Measurements from ENCODE around the gene CACNA2D3. TPM values are rescaled to one million over a fixed set of nuclear protein-coding genes. Genes with fewer than 3 reads are reported as not detected.

The CACNA2D3 gene
- total and polyA plus RNA-seq, 3 experiments from 2014 or later: not detected

GRCh38 chr3:54905920-54906319 is 783.6 kb downstream of the CACNA2D3 start:
- Mint-ChIP-seq H3K4me3 (no peak overlapping the region), H3K27ac (no peak overlapping the region), H3K4me1 (no peaks in the 10 kb centered on the region), H3K9me3 (peaks cover 0 to 7% (median 3%) of the 10 kb centered on the region in 5 donors), H3K36me3 (no peaks in the 10 kb centered on the region), H3K27me3 (peaks cover 0 to 3% of the 10 kb centered on the region in 2 donors)
- Histone ChIP-seq H3K27ac (ENCODE audit: low read depth, low read length) (no peak overlapping the region), H3K27me3 (ENCODE audit: insufficient read depth, low read length, poor library complexity, severe bottlenecking) (no peaks in the 10 kb centered on the region), H3K36me3 (ENCODE audit: insufficient read depth, low read length) (no peaks in the 10 kb centered on the region), H3K4me3 (ENCODE audit: low read length) (no peak overlapping the region), H3K9me3 (ENCODE audit: low read length) (no peaks in the 10 kb centered on the region), H3K4me1 (ENCODE audit: insufficient read depth, low read length) (no peaks in the 10 kb centered on the region)
- ChIA-PET POLR2A (no interaction called here), CTCF (no interaction called here)
- DNase-seq: no peak

- POLR2A ChIA-PET: no interaction called here
- Mint-ChIP-seq H3K4me1 (no peaks in the 10 kb centered on the region), H3K27ac (no peak overlapping the region)
Measured at GRCh38 chr3:54906763-54907162, 784.4 kb downstream of the CACNA2D3 start.

GRCh38 chr3:54909191-54909590 is 786.8 kb downstream of the CACNA2D3 start:
- no peak overlapping the region for H3K27ac ChIP-seq (ENCODE audit: low read depth, low read length)
- no peaks in the 10 kb centered on the region for H3K27me3 ChIP-seq (ENCODE audit: insufficient read depth, low read length, poor library complexity, severe bottlenecking)
- Mint-ChIP-seq H3K27me3 (no peaks in the 10 kb centered on the region), H3K4me1 (no peaks in the 10 kb centered on the region), H3K27ac (no peak overlapping the region), H3K4me3 (no peak overlapping the region), H3K9me3 (peaks cover 0 to 11% (median 5%) of the 10 kb centered on the region in 5 donors), H3K36me3 (no peaks in the 10 kb centered on the region)
- H3K36me3 ChIP-seq (ENCODE audit: insufficient read depth, low read length): no peaks in the 10 kb centered on the region
- no peak overlapping the region for H3K4me3 ChIP-seq (ENCODE audit: low read length)
- CTCF ChIA-PET: interaction anchor here (0.7 kb wide), 1 partner anchor 1575 kb away, joined by 3 read pairs; no protein-coding TSS in a partner anchor
- H3K4me1 ChIP-seq (ENCODE audit: insufficient read depth, low read length): no peaks in the 10 kb centered on the region
- POLR2A ChIA-PET: no interaction called here
- DNase-seq: no peak
- no peaks in the 10 kb centered on the region for H3K9me3 ChIP-seq (ENCODE audit: low read length)

More at GRCh38 chr3:54906763-54907162, 784.4 kb downstream of the CACNA2D3 start:
- no peaks in the 10 kb centered on the region for H3K36me3 Mint-ChIP-seq
- no peak overlapping the region for H3K27ac ChIP-seq (ENCODE audit: low read depth, low read length)
- H3K4me3 Mint-ChIP-seq: no peak overlapping the region
- peaks cover 2 to 7% (median 5%) of the 10 kb centered on the region in 5 donors for H3K9me3 Mint-ChIP-seq
- H3K9me3 ChIP-seq (ENCODE audit: low read length): no peaks in the 10 kb centered on the region
- CTCF ChIA-PET: no interaction called here
- H3K27me3 Mint-ChIP-seq: peaks cover 0 to 3% of the 10 kb centered on the region in 2 donors
- H3K4me3 ChIP-seq (ENCODE audit: low read length): no peak overlapping the region
- H3K36me3 ChIP-seq (ENCODE audit: insufficient read depth, low read length): no peaks in the 10 kb centered on the region
- H3K4me1 ChIP-seq (ENCODE audit: insufficient read depth, low read length): no peaks in the 10 kb centered on the region
- no peak for DNase-seq
- no peaks in the 10 kb centered on the region for H3K27me3 ChIP-seq (ENCODE audit: insufficient read depth, low read length, poor library complexity, severe bottlenecking)

- no peak for DNase-seq
- H3K36me3 Mint-ChIP-seq: no peaks in the 10 kb centered on the region
- H3K27ac Mint-ChIP-seq: no peak overlapping the region
- CTCF ChIA-PET: no interaction called here
- Histone ChIP-seq H3K4me3 (ENCODE audit: low read length) (no peak overlapping the region), H3K9me3 (ENCODE audit: low read length) (no peaks in the 10 kb centered on the region), H3K4me1 (ENCODE audit: insufficient read depth, low read length) (no peaks in the 10 kb centered on the region), H3K27ac (ENCODE audit: low read depth, low read length) (no peak overlapping the region), H3K36me3 (ENCODE audit: insufficient read depth, low read length) (no peaks in the 10 kb centered on the region), H3K27me3 (ENCODE audit: insufficient read depth, low read length, poor library complexity, severe bottlenecking) (no peaks in the 10 kb centered on the region)
- no peaks in the 10 kb centered on the region for H3K4me1 Mint-ChIP-seq
- no peaks in the 10 kb centered on the region for H3K27me3 Mint-ChIP-seq
- POLR2A ChIA-PET: no interaction called here
- peaks cover 0 to 11% (median 5%) of the 10 kb centered on the region in 5 donors for H3K9me3 Mint-ChIP-seq
- H3K4me3 Mint-ChIP-seq: no peak overlapping the region
Measured at GRCh38 chr3:54914180-54914579, 791.8 kb downstream of the CACNA2D3 start.

- ChIA-PET CTCF (no interaction called here), POLR2A (no interaction called here)
- H3K4me1 Mint-ChIP-seq: no peaks in the 10 kb centered on the region
- no peak overlapping the region for H3K27ac Mint-ChIP-seq
- Histone ChIP-seq H3K36me3 (ENCODE audit: insufficient read depth, low read length) (no peaks in the 10 kb centered on the region), H3K4me1 (ENCODE audit: insufficient read depth, low read length) (no peaks in the 10 kb centered on the region), H3K4me3 (ENCODE audit: low read length) (no peak overlapping the region), H3K27me3 (ENCODE audit: insufficient read depth, low read length, poor library complexity, severe bottlenecking) (no peaks in the 10 kb centered on the region), H3K27ac (ENCODE audit: low read depth, low read length) (no peak overlapping the region), H3K9me3 (ENCODE audit: low read length) (no peaks in the 10 kb centered on the region)
- no peak for DNase-seq
- no peak overlapping the region for H3K4me3 Mint-ChIP-seq
- H3K27me3 Mint-ChIP-seq: no peaks in the 10 kb centered on the region
- H3K36me3 Mint-ChIP-seq: no peaks in the 10 kb centered on the region
- peaks cover 0 to 12% (median 5%) of the 10 kb centered on the region in 5 donors for H3K9me3 Mint-ChIP-seq
Measured at GRCh38 chr3:54915181-54915580, 792.8 kb downstream of the CACNA2D3 start.

- POLR2A ChIA-PET: no interaction called here
- Mint-ChIP-seq H3K4me3 (no peak overlapping the region), H3K27me3 (no peaks in the 10 kb centered on the region), H3K36me3 (no peaks in the 10 kb centered on the region), H3K27ac (no peak overlapping the region), H3K4me1 (no peaks in the 10 kb centered on the region), H3K9me3 (peaks cover 0 to 12% (median 5%) of the 10 kb centered on the region in 5 donors)
- no peak for DNase-seq
- CTCF ChIA-PET: no interaction called here
- Histone ChIP-seq H3K4me3 (ENCODE audit: low read length) (no peak overlapping the region), H3K4me1 (ENCODE audit: insufficient read depth, low read length) (no peaks in the 10 kb centered on the region), H3K27me3 (ENCODE audit: insufficient read depth, low read length, poor library complexity, severe bottlenecking) (no peaks in the 10 kb centered on the region), H3K36me3 (ENCODE audit: insufficient read depth, low read length) (no peaks in the 10 kb centered on the region), H3K27ac (ENCODE audit: low read depth, low read length) (no peak overlapping the region), H3K9me3 (ENCODE audit: low read length) (no peaks in the 10 kb centered on the region)
Measured at GRCh38 chr3:54915976-54916375, 793.6 kb downstream of the CACNA2D3 start.

GRCh38 chr3:54916732-54917131 is 794.4 kb downstream of the CACNA2D3 start:
- Histone ChIP-seq H3K4me3 (ENCODE audit: low read length) (no peak overlapping the region), H3K9me3 (ENCODE audit: low read length) (no peaks in the 10 kb centered on the region), H3K27me3 (ENCODE audit: insufficient read depth, low read length, poor library complexity, severe bottlenecking) (no peaks in the 10 kb centered on the region), H3K4me1 (ENCODE audit: insufficient read depth, low read length) (no peaks in the 10 kb centered on the region), H3K36me3 (ENCODE audit: insufficient read depth, low read length) (no peaks in the 10 kb centered on the region), H3K27ac (ENCODE audit: low read depth, low read length) (no peak overlapping the region)
- ChIA-PET CTCF (no interaction called here), POLR2A (no interaction called here)
- H3K9me3 Mint-ChIP-seq: peaks cover 0 to 9% (median 5%) of the 10 kb centered on the region in 5 donors
- H3K36me3 Mint-ChIP-seq: no peaks in the 10 kb centered on the region
- no peaks in the 10 kb centered on the region for H3K4me1 Mint-ChIP-seq
- no peaks in the 10 kb centered on the region for H3K27me3 Mint-ChIP-seq
- no peak overlapping the region for H3K27ac Mint-ChIP-seq
- H3K4me3 Mint-ChIP-seq: no peak overlapping the region
- DNase-seq: no peak

GRCh38 chr3:54917174-54917573 is 794.8 kb downstream of the CACNA2D3 start:
- Mint-ChIP-seq H3K27ac (no peak overlapping the region), H3K36me3 (no peaks in the 10 kb centered on the region), H3K4me1 (no peaks in the 10 kb centered on the region), H3K4me3 (no peak overlapping the region), H3K27me3 (no peaks in the 10 kb centered on the region), H3K9me3 (peaks cover 0 to 9% (median 5%) of the 10 kb centered on the region in 5 donors)
- H3K27me3 ChIP-seq (ENCODE audit: insufficient read depth, low read length, poor library complexity, severe bottlenecking): no peaks in the 10 kb centered on the region
- CTCF ChIA-PET: no interaction called here
- H3K27ac ChIP-seq (ENCODE audit: low read depth, low read length): no peak overlapping the region
- no peak overlapping the region for H3K4me3 ChIP-seq (ENCODE audit: low read length)
- POLR2A ChIA-PET: no interaction called here
- no peaks in the 10 kb centered on the region for H3K9me3 ChIP-seq (ENCODE audit: low read length)
- no peaks in the 10 kb centered on the region for H3K36me3 ChIP-seq (ENCODE audit: insufficient read depth, low read length)
- H3K4me1 ChIP-seq (ENCODE audit: insufficient read depth, low read length): no peaks in the 10 kb centered on the region
- DNase-seq: no peak

- Histone ChIP-seq H3K4me1 (ENCODE audit: insufficient read depth, low read length) (no peaks in the 10 kb centered on the region), H3K27me3 (ENCODE audit: insufficient read depth, low read length, poor library complexity, severe bottlenecking) (no peaks in the 10 kb centered on the region), H3K27ac (ENCODE audit: low read depth, low read length) (no peak overlapping the region), H3K9me3 (ENCODE audit: low read length) (no peaks in the 10 kb centered on the region), H3K36me3 (ENCODE audit: insufficient read depth, low read length) (no peaks in the 10 kb centered on the region), H3K4me3 (ENCODE audit: low read length) (no peak overlapping the region)
- no peaks in the 10 kb centered on the region for H3K27me3 Mint-ChIP-seq
- peaks cover 0 to 12% (median 3%) of the 10 kb centered on the region in 5 donors for H3K9me3 Mint-ChIP-seq
- ChIA-PET POLR2A (no interaction called here), CTCF (no interaction called here)
- H3K27ac Mint-ChIP-seq: no peak overlapping the region
- H3K36me3 Mint-ChIP-seq: no peaks in the 10 kb centered on the region
- DNase-seq: no peak
- no peak overlapping the region for H3K4me3 Mint-ChIP-seq
- H3K4me1 Mint-ChIP-seq: no peaks in the 10 kb centered on the region
Measured at GRCh38 chr3:54917862-54918261, 795.5 kb downstream of the CACNA2D3 start.

Measured in CD8-positive, alpha-beta memory T cell (primary cell).